ENCODE measurements around the gene ABHD12.

DNA sequence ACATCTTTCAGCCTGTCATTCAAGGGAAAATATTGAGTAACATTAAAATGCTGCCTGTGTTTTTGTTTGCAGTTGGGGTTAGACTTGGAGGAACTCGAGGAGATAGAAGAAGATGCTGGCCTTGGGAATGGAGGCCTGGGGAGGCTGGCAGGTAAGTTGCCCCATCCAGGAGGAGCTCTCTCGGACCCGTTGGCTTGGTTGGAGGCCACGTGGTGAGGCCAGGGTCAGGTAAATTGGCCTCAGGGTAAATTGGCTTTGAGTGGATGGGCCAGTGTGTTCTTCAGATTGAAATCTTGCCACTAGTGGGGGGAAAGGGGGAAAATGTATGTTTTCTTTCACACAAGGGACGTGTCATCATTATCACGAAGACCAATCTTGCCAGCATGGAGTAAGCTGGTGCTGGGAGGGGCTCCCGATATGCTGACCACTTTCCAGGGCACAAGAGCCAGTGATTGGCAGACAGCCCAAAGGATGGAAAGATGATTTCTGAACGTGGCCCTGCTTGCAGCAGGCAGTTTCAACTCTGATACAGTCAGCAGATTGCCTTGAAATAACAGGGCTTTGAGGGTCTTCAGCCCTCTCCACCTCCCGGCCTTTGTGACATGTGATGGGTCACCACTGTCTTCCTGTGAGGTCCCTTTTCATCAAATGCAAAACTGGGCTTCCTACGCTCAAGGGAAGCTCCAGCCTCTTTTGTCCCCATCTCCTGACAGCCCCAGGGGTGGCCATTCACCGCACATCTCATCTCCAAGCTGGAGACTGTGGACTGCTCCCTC, 121.4 kb downstream of the ABHD12 start:
- no peak for TF ChIP-seq POLR2A (IDR thresholded peaks at IDR 0.05)
- TF ChIP-seq, protein P1, sequence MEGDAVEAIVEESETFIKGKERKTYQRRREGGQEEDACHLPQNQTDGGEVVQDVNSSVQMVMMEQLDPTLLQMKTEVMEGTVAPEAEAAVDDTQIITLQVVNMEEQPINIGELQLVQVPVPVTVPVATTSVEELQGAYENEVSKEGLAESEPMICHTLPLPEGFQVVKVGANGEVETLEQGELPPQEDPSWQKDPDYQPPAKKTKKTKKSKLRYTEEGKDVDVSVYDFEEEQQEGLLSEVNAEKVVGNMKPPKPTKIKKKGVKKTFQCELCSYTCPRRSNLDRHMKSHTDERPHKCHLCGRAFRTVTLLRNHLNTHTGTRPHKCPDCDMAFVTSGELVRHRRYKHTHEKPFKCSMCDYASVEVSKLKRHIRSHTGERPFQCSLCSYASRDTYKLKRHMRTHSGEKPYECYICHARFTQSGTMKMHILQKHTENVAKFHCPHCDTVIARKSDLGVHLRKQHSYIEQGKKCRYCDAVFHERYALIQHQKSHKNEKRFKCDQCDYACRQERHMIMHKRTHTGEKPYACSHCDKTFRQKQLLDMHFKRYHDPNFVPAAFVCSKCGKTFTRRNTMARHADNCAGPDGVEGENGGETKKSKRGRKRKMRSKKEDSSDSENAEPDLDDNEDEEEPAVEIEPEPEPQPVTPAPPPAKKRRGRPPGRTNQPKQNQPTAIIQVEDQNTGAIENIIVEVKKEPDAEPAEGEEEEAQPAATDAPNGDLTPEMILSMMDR (IDR thresholded peaks at IDR 0.05), result no peak

All from uterus (tissue), 2 donors.